Measurements from ENCODE around the gene ENPP3. TPM values are rescaled to one million over a fixed set of nuclear protein-coding genes. Genes with fewer than 3 reads are reported as not detected.

Gene ENPP3
- total and polyA plus RNA-seq, 12 donors, result 0.07 to 0.33 (median 0.15) TPM; not detected in 3

DNA sequence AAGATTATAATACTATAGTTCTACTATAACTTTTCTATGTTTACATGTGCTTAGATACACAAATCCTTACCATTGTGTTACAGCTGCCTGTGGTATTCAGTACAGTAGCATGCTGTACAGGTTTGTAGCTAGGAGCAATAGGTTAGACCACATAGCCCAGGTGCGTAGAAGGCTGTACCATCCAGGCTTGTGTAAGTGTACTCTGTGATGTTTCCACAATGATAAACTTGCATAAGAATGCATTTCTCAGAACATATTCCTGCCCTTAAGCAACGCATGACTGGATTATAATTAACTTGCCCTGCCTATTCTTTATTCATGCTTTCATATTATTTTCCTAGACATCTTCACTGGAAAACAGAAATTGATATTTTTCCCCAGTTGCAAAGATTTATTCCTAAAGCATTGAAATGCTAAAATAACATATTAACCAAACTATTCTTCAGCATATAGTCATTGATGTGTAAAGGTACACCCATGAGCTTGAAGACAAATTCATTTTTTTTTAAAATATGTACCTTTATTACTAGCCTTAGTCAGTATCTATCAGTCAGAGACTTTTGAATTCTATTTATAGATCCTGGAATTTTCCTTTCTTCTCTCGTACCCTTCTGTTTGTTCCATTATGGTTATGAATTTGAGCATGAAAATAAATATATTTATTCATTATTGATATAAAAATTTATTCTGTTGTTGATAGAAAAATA, 80.9 kb downstream of the ENPP3 start:
- ATAC-seq (no peak), DNase-seq (no peak)
- H3K27ac ChIP-seq, result no peak overlapping the region
- no peaks in the 10 kb centered on the region for H3K4me1 ChIP-seq
- no peaks in the 10 kb centered on the region for H3K27me3 ChIP-seq
- no peaks in the 10 kb centered on the region for H3K36me3 ChIP-seq
- TF ChIP-seq, protein P1, sequence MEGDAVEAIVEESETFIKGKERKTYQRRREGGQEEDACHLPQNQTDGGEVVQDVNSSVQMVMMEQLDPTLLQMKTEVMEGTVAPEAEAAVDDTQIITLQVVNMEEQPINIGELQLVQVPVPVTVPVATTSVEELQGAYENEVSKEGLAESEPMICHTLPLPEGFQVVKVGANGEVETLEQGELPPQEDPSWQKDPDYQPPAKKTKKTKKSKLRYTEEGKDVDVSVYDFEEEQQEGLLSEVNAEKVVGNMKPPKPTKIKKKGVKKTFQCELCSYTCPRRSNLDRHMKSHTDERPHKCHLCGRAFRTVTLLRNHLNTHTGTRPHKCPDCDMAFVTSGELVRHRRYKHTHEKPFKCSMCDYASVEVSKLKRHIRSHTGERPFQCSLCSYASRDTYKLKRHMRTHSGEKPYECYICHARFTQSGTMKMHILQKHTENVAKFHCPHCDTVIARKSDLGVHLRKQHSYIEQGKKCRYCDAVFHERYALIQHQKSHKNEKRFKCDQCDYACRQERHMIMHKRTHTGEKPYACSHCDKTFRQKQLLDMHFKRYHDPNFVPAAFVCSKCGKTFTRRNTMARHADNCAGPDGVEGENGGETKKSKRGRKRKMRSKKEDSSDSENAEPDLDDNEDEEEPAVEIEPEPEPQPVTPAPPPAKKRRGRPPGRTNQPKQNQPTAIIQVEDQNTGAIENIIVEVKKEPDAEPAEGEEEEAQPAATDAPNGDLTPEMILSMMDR (IDR thresholded peaks at IDR 0.05), result no peak
- 86 to 87% methylated on average over 3 of the region's 3 CpGs for WGBS, 2 donors
- no peaks in the 10 kb centered on the region for H3K9me3 ChIP-seq
- intact Hi-C loops (cut with DNase I), result no loop called here
- no peak overlapping the region for H3K4me3 ChIP-seq

DNA sequence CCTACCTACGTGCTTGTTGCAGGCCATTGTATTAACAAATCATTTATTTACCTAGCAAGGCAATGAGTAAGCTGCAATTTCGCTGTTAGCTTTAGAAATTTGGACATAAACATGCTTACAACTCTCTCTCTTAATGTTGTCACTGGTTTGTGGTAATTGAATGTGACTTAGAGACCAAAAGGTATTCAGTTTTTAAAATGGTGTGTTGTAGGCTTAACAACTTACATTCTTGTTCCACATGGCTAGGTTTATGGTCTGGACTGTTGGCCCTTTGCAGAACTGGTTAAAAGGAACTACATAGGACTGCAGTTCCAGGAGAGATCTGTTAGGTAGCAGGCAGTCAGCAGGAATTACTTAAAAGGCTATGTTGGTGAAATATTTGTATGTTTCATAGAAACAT, 84.1 kb downstream of the ENPP3 start:
- Histone ChIP-seq H3K4me1 (no peaks in the 10 kb centered on the region), H3K9me3 (peaks cover 0 to 3% (median 0%) of the 10 kb centered on the region in 11 donors), H3K4me3 (no peak overlapping the region), H3K27me3 (no peaks in the 10 kb centered on the region), H3K27ac (no peak overlapping the region), H3K36me3 (no peaks in the 10 kb centered on the region)
- TF ChIP-seq, protein P1 (IDR thresholded peaks at IDR 0.05), result no peak
- 79 to 86% methylated on average over 2 of the region's 2 CpGs for WGBS, 2 donors
- ATAC-seq, result no peak
- DNase-seq, result no peak
- intact Hi-C loops (cut with DNase I), result no loop called here

DNA sequence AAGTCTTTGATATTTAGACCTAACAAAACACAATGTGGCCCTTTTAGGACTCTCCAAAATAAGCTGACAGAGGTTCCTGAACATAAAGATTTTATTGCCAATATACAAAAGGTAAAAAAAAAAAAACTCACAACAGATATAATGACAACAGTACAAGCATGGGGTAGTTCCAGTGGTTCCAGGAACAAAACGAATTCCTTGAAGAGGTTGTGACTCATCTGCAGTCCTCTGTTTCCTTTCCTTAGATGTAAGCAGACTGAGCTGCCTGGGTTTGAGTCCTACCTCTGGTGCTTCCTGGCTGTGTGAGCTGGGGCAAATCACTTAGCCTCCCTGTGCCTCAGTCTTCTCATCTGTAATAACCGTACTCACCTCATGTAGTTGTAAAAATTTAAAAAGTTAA, 87.0 kb downstream of the ENPP3 start:
- Histone ChIP-seq H3K9me3 (peaks cover 0 to 13% (median 0%) of the 10 kb centered on the region in 11 donors), H3K4me1 (no peaks in the 10 kb centered on the region), H3K27me3 (no peaks in the 10 kb centered on the region), H3K4me3 (no peak overlapping the region), H3K27ac (no peak overlapping the region), H3K36me3 (no peaks in the 10 kb centered on the region)
- WGBS, 2 donors, result 79 to 84% methylated on average over 2 of the region's 2 CpGs
- TF ChIP-seq, protein P1 (IDR thresholded peaks at IDR 0.05), result no peak
- intact Hi-C loops (cut with DNase I), result no loop called here
- DNase-seq (no peak), ATAC-seq (no peak)

DNA sequence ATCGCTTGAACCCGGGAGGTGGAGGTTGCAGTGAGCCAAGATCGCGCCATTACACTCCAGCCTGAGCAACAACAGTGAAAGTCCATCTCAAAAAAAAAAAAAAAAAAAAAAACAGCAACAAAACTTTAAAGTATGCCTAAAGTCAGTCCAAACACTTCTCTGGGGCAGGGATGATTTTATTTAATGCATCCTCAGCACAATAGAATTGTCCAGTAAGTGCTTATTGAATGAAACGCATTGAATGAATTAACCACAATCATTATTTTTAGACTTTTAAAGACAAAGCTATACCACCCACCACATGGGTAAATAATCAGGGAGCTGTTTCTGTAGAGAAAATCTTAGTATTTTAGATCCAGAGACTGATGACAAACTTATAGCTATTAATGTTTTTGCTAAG, 90.4 kb downstream of the ENPP3 start:
- no peak for DNase-seq

More for the DNA sequence above, 90.4 kb downstream of the ENPP3 start:
- intact Hi-C loops (cut with DNase I), result no loop called here
- Histone ChIP-seq H3K27ac (no peak overlapping the region), H3K36me3 (no peaks in the 10 kb centered on the region), H3K9me3 (peaks cover 0 to 13% (median 0%) of the 10 kb centered on the region in 11 donors), H3K27me3 (no peaks in the 10 kb centered on the region), H3K4me3 (no peak overlapping the region), H3K4me1 (no peaks in the 10 kb centered on the region)
- 88 to 98% methylated on average over 5 of the region's 5 CpGs for WGBS, 2 donors
- ATAC-seq, result no peak
- TF ChIP-seq, protein P1 (IDR thresholded peaks at IDR 0.05), result no peak
